Measurements from ENCODE around the gene RNF5.

RNF5 gene

DNA sequence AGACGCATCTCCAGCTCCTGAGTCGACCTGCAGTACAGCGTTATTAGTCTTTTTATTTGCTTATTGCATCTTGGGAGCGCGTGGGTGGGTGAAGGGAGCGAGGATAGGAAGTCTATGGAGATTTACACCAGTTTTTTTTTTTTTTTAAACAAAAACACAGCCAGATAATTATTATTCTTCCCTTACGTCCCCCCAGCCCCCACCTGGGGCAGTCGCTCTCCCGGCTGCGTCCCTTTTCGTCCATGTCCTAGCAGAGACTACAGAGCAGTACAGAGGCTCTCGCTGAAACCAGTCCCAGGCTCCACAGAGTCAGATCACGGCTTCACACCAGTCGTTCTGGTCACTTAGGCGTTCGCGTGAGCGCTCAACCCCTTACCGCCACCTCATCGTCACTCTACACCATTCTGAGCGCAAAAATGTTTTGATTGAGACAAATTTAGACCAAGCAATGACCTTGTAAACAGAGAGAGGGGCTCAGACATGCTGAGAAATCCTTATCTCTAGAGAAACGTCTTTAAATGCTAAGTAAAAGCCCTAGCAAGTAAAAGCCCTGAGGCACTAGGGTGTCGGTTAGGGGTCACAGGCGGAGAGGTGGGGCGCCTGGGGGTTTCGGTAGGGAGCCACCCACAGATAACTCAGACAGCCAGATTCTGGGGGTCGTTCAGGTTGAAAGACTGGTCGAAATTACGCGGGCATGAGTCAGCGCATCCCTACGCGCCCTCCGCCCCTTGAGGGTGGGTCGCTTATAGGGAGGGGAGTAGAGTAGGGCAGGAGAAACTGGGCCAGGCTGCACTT is 25.2 kb upstream of the RNF5 start:
- DNase-seq (ENCODE audit: low read depth), result no peak
- TF ChIP-seq CTCF (conservative IDR thresholded peaks at IDR 0.05; ENCODE audit: low read depth, low read length), result no peak
- H3K4me3 ChIP-seq (ENCODE audit: low read length), result peak overlapping the region; percentile 92

DNA sequence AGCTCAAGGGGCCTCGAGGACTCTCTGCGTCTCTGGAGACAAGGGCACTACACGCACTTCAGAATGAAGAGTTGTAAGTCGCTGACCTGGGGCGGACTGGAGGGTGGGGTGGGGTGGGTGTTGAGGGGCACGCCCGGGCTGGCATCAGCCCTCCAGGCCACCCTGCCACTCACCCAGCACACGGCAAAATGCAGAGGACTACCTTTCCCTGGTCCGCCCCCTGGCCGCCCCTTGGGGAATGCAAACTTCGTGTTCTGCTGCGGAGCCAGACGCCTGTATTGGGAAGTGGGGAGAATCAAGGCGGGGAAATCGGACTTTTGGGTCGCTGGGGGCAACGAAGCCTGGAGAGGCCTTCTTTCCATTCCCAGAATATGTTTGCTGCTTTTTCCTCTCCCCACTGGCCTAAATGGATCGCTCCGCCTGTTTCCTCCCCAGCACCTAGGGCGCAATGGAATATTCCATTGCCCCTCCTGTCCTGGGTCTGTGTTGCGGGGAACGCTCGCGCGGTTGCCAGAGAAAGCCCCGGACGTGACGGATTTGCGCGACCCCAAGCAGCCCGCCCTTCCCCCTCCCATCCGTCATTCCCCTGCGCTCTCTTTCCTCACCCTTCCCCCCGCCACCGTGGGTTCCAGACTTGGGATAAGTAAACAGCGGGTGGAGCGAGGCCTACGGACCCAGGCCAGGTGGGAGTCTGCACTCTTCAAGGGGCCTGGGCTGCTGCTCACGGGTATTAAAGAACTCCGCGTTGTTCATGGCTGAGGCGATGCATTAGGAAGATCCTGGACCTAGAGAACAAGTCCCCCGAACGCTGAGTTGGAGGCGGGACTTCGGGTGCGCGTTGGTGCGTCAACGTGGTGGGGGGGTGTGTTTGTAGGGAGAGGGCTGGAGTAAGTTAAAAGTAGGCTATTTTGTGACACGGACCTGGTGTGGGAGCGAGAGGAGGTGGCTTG is 24.4 kb upstream of the RNF5 start, which contains the start of gene PPT2:
PPT2 (plus strand) TSS at position 578 of the 950 bp plus-strand sequence. CDS start 454 bp downstream, outside the sequence.
- DNase-seq (ENCODE audit: low read depth), result peak; percentile 80
- peak within 1 kb of the TSS; percentile 92 for H3K4me3 ChIP-seq (ENCODE audit: low read length)
- peak; percentile 44 for TF ChIP-seq CTCF (conservative IDR thresholded peaks at IDR 0.05; ENCODE audit: low read depth, low read length)

GRCh38 chr6:32154514-32155161 is 23.6 kb upstream of the RNF5 start:
- peak; percentile 60 for TF ChIP-seq CTCF (conservative IDR thresholded peaks at IDR 0.05; ENCODE audit: low read depth, low read length)
- DNase-seq (ENCODE audit: low read depth), result peak; percentile 28
- H3K4me3 ChIP-seq (ENCODE audit: low read length), result peak overlapping the region; percentile 92

- no peak for TF ChIP-seq CTCF (conservative IDR thresholded peaks at IDR 0.05; ENCODE audit: low read depth, low read length)
- no peak overlapping the region for H3K4me3 ChIP-seq (ENCODE audit: low read length)
- DNase-seq (ENCODE audit: low read depth), result no peak
Observed at GRCh38 chr6:32156891-32157290, 21.3 kb upstream of the RNF5 start.

DNA sequence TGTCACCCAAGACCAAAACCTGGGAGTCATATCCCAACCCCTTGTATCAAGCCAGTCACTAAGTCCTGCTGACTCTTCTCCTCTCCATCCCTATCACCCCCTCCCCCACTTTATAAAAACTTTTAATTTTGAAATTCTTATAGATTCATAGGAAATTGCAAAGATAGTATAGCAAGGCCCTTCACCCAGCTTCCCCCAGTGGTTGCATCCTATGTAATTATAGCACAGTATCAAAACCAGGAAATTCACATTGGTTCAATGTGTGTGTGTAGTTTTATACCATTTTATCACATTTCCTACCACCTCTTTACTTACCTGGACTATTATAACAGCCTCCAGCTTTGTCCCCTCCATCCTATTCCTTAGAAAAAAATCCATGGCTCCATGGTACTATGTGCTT is 20.2 kb upstream of the RNF5 start:
- DNase-seq (ENCODE audit: low read depth), result no peak
- H3K4me3 ChIP-seq (ENCODE audit: low read length), result no peak overlapping the region
- no peak for TF ChIP-seq CTCF (conservative IDR thresholded peaks at IDR 0.05; ENCODE audit: low read depth, low read length)

DNA sequence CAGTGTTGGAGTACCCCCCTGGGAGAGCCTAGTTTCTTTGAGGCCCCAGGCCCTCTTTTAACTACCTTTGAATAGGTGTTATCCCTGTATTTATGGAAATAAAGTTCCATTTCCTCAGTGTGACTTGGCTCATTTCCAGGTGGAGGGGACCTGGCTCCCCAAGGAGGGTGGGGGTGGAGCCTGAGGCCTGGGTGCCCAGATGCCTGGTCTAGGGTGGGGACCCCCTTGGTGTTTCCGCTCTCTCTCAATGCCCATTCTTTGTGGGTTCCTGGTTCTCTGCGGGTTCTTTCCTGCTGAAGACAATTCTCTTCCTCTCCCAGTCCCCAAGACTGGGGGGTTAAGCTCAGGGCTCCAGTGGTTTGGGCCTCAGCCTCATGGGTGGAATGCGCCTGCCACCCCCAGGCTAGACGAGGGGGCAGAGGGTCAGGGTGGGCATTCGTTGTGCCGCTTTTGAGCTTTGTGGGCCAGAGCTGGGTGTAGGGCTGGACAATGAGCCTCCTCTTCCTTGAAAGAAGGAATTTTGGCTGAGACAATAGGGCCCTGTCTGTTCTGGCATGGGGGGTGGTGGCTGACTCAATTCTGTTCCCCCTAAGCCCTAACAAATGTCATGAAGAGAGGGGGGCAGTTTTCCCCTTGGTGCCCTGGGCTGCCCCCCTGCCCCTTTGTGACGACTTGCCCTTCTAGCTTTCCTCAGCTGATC is 14.5 kb upstream of the RNF5 start:
- no peak for DNase-seq (ENCODE audit: low read depth)
- TF ChIP-seq CTCF (conservative IDR thresholded peaks at IDR 0.05; ENCODE audit: low read depth, low read length), result no peak
- H3K4me3 ChIP-seq (ENCODE audit: low read length), result no peak overlapping the region

All from retinal pigment epithelial cell (primary cell).